GM18511 (cell line): Measurements from ENCODE around the gene RELN.
"Not testable (repeated sequence)": the region's sequence is repeated elsewhere in the genome, so short reads cannot be mapped to it uniquely, and the experiment has no call there.

Source experiments
- ATAC-seq: cut with Tn5 transposase; IDR thresholded peaks from one replicate; pipeline ENCODE4 v1.9.1; 2021; ENCODE audit warnings: mild to moderate bottlenecking, moderate library complexity; ENCODE audit not compliant: unreplicated experiment

RELN gene

DNA sequence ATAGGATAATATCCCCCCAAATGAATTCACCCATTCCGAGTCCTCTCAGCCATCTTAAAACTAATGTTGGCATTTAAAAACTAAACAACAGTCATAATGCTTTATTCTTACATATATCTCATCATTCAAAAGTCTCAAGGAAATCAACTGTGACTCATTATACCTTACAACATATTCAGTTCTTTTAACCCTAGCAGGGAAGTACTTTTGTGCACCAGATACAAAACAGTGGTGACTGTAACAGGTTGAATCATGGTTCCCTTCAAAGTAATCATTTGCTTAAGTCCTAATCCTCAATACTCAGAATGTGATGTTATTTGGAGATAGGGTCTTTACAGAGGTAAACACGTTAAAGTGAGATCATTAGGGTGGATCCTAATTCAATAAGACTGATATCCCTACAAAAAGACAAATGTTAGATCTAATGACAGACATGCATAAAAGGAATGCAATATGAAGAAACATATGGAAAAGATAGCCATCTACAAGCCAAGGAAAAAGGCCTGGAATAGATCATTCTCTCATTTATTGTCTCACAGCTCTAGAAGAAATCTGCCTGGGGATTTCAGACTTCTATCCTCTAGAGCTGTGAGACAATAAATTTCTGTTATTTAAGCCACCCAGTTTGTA lies 42.3 kb downstream of the RELN start:
- no peak for ATAC-seq

DNA sequence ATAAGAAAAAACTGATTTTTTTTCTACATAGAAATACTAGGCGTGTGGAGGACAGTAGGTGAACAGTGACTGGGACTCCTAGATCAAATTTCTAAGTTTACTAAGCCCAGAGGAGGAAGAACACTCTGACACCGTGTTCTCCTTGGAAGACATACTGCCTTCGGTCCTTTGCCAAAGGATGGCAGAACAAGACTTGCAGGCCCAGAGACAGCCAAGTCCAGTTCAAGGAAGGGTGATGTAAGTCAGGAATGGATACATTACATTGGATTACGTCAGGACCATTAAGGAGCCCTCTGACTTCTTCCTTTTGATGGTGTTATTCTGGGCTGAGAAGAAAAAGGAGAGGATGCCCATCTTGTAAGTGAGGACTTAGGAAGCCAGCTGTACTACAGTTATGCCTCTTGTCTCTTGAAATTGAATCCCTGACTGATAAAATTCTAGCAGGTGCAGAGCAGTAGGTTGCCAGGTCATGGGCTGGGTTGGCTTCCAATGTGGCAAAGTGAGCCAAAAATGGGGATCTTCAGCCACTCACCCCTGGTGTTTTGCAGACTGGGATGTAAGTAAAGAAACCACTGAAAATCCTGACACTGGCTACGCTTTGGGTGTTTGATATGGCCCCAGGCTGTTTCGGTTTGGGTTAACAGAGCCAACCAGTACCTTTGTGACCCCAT lies 45.1 kb downstream of the RELN start:
- no peak for ATAC-seq

- no peak for ATAC-seq
Measured at GRCh38 chr7:103941976-103942375, 47.5 kb downstream of the RELN start.

DNA sequence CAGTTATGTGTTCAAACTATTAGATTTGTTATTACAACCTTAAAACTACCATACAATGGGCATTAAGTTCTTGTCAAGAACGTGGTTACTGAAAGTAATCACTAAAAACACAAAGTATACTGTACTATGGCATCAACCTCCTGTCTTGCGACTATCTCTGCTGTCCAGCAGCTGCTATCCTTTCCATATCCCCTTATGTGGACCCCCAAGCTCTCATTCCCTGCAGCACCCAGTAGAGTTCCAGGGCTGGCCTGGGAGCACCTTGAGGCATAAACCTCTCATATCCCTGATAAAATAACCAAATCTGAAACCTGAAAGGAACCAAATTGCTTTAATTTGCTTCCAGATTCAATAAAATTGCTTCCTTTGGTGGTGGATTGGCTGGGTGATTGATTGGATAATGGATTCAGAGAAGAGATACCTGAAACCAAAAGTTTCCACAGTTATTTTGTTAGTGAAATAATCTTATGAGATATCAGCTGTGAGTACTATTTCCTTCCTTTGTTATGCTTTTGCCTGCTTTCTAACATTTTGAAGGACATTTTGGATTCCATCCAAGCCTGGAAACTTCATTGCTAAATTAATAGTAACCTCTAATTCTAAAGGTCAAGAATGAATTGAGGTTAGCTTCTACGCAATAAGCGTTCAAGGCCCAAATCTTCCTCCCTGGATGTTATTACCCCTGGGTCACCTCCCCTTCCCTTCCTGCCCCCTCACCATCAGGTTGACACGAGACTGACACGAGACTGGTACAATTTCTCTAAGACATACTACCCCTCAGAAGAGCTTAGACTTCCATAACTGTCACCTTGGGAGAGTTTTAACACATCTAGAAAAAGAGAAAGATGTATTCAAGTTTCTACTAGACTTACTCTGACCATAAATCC lies 48.8 kb downstream of the RELN start:
- no peak for ATAC-seq

- no peak for ATAC-seq
Measured at GRCh38 chr7:103937680-103938079, 51.8 kb downstream of the RELN start.

DNA sequence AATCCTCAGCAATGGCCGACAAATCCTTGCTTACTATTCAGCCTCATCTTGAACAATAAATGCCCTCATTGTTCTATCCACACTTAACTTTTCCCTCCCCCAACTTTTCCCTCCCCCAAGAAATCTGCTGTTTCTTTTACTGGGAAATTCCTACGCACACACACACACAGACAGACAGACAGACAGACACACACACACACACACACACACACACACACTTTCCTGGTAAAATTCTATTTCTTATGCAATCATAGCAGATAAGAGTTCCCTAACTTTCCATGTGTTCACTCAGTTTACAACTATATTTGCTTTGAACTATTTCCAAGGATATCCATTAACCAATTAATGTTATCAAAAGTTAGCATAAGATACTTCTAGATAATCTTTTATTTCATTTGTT lies 52.9 kb downstream of the RELN start:
- ATAC-seq, result no peak

GRCh38 chr7:103934508-103934907 lies 55.0 kb downstream of the RELN start:
- no peak for ATAC-seq

DNA sequence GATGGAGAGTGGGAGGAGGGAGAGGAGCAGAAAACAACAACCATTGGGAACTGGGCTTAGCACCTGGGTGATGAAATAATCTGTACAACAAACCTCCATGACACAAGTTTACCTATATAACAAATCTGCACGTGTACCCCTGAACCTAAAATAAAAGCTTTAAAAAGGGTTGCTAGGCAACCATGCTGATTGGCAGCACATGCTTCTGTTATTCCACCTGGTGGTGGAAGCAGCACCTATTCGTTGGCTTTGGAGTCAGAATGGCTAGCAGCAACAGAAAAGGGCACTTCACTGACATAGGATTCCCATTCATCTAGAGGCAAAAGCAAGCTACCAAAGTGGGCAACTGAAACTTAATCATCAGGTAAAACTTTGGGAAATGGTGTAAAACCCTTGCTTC lies 57.1 kb downstream of the RELN start:
- ATAC-seq, result no peak

DNA sequence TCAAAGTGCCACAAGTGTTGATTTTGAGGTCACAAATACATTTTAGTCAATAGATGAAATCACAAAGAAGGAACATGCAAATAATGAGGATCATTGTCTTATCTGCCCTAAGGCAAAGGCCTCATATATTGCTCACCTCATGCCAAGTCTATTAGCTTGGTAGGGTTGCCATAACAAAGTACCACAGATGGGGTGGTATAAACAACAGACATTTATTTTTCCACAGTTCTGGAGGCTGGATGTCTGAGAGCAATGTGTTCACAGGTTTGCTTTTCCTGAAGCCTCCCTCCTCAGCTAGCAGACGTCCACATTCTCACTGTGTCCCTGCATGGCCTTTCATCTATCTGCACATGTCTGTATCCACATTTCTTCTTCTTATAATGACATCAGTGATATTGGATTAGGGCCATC lies 59.6 kb downstream of the RELN start:
- ATAC-seq, result no peak

DNA sequence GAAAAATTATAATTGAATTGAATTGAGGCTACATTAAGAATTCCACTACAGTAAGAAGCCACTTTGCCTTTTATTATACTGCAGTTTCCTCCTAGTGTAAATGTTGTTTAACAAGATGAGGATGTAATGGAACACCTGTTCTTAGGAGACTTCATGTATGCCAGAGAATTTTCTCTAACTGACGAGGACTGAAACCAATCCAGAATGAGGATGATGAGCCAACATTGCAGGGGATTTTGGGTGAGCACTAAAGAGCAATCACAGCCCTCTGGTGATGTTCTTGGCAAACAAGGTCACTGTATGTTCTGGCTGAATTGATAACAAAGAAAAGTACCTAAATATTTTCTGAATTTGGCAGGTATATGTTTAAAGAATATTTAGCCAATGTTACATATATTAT lies 60.9 kb downstream of the RELN start:
- no peak for ATAC-seq

DNA sequence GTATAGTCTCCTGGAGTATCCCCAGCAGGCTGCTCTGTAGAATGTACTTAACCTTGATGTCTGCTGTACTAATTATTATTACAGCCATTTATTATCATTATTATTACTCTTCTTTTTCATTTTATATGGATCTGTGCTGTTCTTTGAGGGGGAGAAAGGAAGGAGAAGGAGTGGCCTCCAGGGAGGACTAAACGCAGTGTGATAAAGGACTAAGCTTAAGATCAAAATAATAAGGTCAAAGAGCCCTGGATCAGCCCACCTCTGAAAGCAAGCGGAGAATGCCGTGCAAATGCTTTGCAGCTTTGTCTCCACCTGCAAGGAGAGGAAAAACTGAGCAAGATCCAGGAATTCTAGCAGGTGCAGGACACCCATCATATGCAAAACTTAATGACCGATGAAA lies 65.3 kb downstream of the RELN start:
- ATAC-seq, result no peak

- no peak for ATAC-seq
Measured at GRCh38 chr7:103922407-103922806, 67.1 kb downstream of the RELN start.

DNA sequence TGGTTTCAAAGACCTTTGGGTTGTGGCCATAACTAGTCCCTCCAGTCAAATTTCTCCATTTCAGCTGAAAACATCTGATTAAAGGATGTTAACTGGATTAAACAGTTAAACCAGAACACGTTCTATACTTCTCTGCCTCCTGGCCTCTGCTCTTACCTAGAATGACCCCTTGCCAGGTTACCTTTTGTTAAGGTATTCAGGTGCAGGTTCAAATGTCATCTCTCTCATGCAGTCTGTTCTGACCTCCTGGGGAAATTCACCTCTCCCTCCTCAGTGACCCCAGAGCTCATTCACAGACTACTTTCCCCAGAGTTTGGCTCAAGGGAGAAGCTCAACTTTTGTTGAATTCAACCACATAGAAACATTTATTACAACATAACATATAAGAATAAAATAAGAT lies 67.8 kb downstream of the RELN start:
- ATAC-seq, result no peak

GRCh38 chr7:103919272-103919868 lies 70.1 kb downstream of the RELN start:
- ATAC-seq, result no peak

DNA sequence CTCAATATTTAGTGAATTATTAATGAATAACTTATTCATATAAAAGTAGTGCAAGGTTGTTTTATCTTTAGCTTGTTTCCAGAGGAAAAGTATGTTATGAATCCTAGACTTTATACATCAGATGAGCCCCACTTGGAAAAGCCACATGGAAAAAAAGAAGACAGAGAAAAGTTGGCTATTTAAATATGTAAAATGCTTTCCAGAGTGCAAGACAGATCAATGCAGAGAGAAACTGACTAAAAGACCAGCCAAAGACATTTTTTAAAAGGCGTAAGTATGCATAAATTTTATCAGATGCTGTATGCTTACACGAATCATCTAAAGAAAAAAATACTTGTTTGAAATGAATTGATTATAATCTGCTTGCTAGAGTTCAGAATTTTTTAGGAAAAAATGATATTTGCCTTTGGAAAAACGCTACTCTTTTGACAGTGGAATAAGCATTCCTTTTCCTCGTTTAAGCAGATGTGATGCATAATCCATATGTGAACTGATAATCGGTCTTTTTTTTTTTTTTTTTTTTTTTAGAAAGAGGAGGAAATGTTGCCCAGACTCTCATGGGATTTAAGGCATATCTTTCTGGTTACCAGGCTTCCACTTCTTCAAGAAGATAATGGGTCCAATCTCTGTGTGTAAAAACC lies 70.7 kb downstream of the RELN start:
- no peak for ATAC-seq

GRCh38 chr7:103915680-103916357 lies 73.6 kb downstream of the RELN start:
- ATAC-seq, result no peak

GRCh38 chr7:103914147-103914899 lies 75.1 kb downstream of the RELN start:
- ATAC-seq, result no peak

DNA sequence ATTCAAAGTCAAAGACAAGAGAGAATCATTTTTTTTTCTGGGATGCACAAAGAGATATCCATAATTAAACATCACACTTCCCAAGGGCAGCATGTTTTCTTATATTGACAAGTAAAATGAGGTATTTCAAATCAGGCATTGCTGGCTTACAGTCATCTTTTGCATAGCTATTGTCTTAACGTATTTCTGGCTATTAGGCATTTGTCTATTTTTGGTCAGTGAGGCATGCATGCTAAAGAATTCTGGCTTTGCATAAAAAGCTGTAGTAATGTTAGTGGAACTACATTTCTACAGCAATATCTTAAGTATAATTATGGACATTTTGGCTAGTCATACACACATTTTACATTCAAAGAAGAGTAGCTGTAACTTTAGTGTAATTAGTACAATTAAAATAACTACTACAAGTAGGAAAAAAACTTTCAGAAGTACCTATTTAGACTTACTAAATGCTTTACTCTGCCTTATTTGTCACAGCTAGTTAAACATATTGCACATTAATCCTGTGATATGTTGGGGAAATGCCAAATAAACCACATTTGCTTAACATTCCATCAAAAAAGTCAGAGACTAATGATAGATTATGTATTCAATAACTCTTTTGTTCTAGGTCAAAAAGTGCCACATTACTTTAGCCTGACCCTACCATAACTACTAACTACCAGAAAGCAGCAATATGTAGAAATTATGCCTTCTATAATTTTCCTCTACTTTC lies 76.4 kb downstream of the RELN start:
- ATAC-seq, result no peak

- ATAC-seq, result not testable (repeated sequence)
Measured at GRCh38 chr7:103911015-103911414, 78.4 kb downstream of the RELN start.
